Cardiac muscle cell (in vitro differentiated cells and primary cell): ENCODE measurements around the gene ZDHHC18. TPM values are rescaled to one million over a fixed set of nuclear protein-coding genes. Genes with fewer than 3 reads are reported as not detected.
"Not testable (repeated sequence)": the region's sequence is repeated elsewhere in the genome, so short reads cannot be mapped to it uniquely, and the experiment has no call there.

ENCODE experiments used
- DNase-seq, 2 donors: peaks; one replicate each; pipeline versions ENCODE4 v3.0.0 to v3.0.0-alpha.2; 2010 to 2017; ENCODE audit warnings: low read depth in 1 of 2, low spot score in 1 of 2
- H3K27ac ChIP-seq: fragments of 200-600 bp; sonication (generic); 2 replicates; pipeline ENCODE4 v1.5.1; 2016
- H3K27me3 ChIP-seq: fragments of 200-600 bp; sonication (generic); 2 replicates; pipeline ENCODE4 v1.6.0; 2016; ENCODE audit warnings: control low read depth
- H3K36me3 ChIP-seq: fragments of 200-600 bp; sonication (generic); 2 replicates; pipeline ENCODE4 v1.5.1; 2016; ENCODE audit warnings: control low read depth
- H3K4me1 ChIP-seq: fragments of 200-600 bp; sonication (generic); 2 replicates; pipeline ENCODE4 v1.8.1; 2017; ENCODE audit warnings: low read depth, mild to moderate bottlenecking, mixed run types
- H3K4me3 ChIP-seq: fragments of 200-600 bp; sonication (generic); 2 replicates; pipeline ENCODE4 v1.5.1; 2016; ENCODE audit warnings: mild to moderate bottlenecking
- H3K9me3 ChIP-seq: fragments of 200-600 bp; sonication (generic); 2 replicates; pipeline ENCODE4 v1.5.1; 2017; ENCODE audit warnings: low read depth, mild to moderate bottlenecking, control low read depth
- polyA plus RNA-seq: library from polyadenylated mRNA; unstranded; fragments of >200 nt; fragmentation: Nextera tagmentation; extraction: Ambion mirVana; gene quantifications from 2 replicates; pipeline ENCODE4 v1.2.1, GENCODE V29; 2016
- total RNA-seq: library from RNA; depleted of rRNA; stranded (reverse); fragments of >200 nt; gene quantifications from 2 replicates; pipeline ENCODE4 v1.2.3, GENCODE V29; 2016
- TF ChIP-seq, protein P1 (sequence below): IDR thresholded peaks from 2 replicates; pipeline ENCODE4 v1.5.1; 2012; ENCODE audit warnings: low read depth, mild to moderate bottlenecking, low read length

Gene ZDHHC18
- total and polyA plus RNA-seq, 2 experiments from 2014 or later: 16.1 to 16.6 TPM

DNA sequence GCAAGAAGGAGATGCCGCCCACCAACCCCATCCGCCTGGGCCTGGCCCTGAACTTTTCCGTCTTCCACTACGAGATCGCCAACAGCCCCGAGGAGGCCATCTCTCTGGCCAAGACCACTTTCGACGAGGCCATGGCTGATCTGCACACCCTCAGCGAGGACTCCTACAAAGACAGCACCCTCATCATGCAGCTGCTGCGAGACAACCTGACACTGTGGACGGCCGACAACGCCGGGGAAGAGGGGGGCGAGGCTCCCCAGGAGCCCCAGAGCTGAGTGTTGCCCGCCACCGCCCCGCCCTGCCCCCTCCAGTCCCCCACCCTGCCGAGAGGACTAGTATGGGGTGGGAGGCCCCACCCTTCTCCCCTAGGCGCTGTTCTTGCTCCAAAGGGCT is 37.2 kb downstream of the ZDHHC18 start:
- DNase-seq: no peak
- TF ChIP-seq, protein P1, sequence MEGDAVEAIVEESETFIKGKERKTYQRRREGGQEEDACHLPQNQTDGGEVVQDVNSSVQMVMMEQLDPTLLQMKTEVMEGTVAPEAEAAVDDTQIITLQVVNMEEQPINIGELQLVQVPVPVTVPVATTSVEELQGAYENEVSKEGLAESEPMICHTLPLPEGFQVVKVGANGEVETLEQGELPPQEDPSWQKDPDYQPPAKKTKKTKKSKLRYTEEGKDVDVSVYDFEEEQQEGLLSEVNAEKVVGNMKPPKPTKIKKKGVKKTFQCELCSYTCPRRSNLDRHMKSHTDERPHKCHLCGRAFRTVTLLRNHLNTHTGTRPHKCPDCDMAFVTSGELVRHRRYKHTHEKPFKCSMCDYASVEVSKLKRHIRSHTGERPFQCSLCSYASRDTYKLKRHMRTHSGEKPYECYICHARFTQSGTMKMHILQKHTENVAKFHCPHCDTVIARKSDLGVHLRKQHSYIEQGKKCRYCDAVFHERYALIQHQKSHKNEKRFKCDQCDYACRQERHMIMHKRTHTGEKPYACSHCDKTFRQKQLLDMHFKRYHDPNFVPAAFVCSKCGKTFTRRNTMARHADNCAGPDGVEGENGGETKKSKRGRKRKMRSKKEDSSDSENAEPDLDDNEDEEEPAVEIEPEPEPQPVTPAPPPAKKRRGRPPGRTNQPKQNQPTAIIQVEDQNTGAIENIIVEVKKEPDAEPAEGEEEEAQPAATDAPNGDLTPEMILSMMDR: no peak
- Histone ChIP-seq H3K9me3 (no peaks in the 10 kb centered on the region), H3K27ac (no peak overlapping the region), H3K4me3 (no peak overlapping the region), H3K27me3 (no peaks in the 10 kb centered on the region), H3K36me3 (no peaks in the 10 kb centered on the region), H3K4me1 (no peaks in the 10 kb centered on the region)

DNA sequence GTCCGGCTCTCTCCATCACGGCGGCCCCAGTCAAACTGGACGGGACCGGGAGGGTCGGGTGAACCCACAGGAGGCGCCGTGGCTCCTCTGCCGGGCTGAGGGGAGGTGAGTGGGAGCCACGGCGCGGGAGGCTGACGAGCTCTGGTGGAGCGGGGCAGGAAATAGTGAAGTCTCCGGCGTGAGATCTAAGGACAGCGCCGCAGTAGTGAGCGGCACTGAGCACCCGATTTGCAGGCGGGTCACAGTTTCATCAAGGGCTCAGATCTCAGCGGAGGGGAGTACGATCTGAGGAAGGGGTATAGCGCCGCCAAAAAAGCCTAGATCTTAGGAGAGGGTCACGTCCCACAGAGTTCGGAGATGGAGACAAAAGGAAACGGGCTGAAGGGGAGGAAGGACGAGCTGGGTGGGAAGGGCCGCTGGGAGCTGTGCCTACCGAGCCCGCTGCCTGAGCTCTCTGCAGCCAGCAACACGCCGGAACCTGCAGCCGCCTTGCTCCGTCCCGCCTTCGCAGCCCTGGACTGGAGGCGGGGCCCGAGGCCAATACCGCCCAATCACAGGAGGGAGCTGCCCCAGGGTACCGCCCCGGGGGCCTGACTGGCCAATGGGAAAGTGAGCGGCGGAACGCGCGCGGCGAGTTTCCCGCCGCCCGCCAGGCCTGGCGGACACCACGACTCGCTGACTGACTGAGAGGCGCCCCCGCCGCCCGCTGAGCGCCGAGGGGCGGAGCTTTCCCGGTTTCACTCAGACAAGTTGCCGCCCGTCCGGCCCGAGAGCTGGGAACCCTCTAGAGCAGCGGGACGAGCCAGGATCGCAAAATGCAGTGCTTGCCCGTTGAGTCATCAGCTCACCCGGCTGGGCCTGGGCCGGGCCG is 38.4 kb downstream of the ZDHHC18 start:
- Histone ChIP-seq H3K27ac (peak overlapping the region; percentile 42), H3K4me1 (no peaks in the 10 kb centered on the region), H3K36me3 (no peaks in the 10 kb centered on the region), H3K27me3 (no peaks in the 10 kb centered on the region), H3K4me3 (peak overlapping the region; percentile 50), H3K9me3 (no peaks in the 10 kb centered on the region)
- TF ChIP-seq, protein P1: peak; percentile 11
- peak; percentile 98 to 99 for DNase-seq

DNA sequence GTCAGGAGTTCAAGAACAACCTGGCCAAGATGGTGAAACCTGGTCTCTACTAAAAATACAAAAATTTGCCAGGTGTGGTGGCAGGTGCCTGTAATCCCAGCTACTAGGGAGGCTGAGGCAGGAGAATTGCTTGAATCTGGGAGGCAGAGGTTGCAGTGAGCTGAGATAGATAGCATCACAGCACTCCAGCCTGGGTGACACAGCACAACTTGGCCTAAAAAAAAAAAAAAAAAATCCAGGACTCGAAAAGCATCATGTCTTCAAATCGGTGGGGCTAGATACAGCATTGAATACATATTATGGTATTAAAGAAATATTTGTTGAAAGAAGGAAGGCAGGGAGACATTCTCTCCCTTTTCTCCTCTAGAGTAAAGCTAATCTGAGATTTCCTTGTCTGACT is 46.6 kb downstream of the ZDHHC18 start:
- H3K27ac ChIP-seq: not testable (repeated sequence)

DNA sequence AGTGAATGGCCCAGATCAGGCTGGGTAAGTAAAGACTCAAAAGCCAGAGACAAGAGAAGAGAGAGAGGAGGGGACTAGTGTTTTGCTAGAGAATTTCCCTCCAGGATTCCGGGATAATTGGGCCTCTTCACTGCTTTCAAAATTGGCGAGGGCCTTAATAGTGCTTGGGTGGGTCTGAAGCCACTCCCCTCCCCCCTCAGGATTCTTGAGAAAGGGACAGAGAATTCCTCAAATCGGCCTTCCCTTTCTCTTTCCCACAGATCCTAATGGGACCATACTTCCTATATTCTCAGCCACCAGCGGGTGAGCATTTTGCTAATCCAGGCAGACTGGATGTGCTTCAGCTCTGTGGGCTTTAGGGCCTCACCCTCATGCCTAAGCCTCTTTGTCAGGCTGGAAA is 48.4 kb downstream of the ZDHHC18 start:
- no peaks in the 10 kb centered on the region for H3K27me3 ChIP-seq
- no peak for DNase-seq
- H3K36me3 ChIP-seq: peaks cover 10% of the 10 kb centered on the region
- no peaks in the 10 kb centered on the region for H3K9me3 ChIP-seq
- TF ChIP-seq, protein P1: no peak
- no peak overlapping the region for H3K27ac ChIP-seq
- no peak overlapping the region for H3K4me3 ChIP-seq
- H3K4me1 ChIP-seq: no peaks in the 10 kb centered on the region

More for the DNA sequence above, 46.6 kb downstream of the ZDHHC18 start:
- H3K4me3 ChIP-seq, H3K4me1 ChIP-seq, H3K36me3 ChIP-seq, H3K9me3 ChIP-seq, H3K27me3 ChIP-seq, DNase-seq: not testable (repeated sequence)

DNA sequence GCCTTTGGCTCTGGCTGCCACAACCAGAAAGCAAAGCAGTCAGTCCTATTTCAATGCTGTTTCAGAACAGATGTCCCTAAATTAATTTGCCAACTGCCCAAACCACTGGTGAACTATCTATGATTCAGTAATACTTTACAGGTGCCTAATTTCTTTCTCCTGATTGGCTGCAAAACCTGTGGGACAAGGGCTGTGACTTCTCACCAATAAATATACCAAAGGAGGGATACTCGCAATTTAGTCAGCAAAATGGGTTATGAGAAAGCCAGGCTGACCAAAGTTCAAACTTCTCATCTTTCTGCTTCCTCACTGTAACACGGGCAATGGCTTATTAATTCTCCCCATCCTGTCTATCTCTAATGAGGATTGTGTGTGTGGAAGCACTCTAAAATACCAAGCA is 50.8 kb downstream of the ZDHHC18 start:
- DNase-seq: no peak
- TF ChIP-seq, protein P1: no peak
- no peaks in the 10 kb centered on the region for H3K4me1 ChIP-seq
- H3K27ac ChIP-seq: no peak overlapping the region
- no peaks in the 10 kb centered on the region for H3K27me3 ChIP-seq
- peaks cover 17% of the 10 kb centered on the region for H3K36me3 ChIP-seq
- H3K4me3 ChIP-seq: no peak overlapping the region
- no peaks in the 10 kb centered on the region for H3K9me3 ChIP-seq

DNA sequence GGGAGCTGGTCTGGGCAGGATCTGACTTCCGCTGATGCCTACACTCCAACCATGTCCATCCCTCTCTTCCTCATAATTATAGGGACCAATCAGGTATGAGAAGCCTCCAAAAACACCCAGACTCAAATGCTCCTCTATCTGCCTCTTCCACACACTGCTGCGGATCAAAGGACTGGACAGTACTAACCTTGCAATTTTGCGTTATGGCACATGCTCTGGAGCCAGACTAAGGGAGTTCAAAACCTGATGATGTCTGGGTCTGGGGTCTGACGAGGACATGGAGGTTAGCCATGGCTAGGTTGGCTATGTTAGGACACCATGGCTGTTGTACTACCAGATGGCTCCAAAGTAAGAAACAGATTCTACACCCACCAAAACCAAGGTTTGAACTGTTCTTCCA is 53.3 kb downstream of the ZDHHC18 start:
- Histone ChIP-seq H3K27ac (no peak overlapping the region), H3K27me3 (no peaks in the 10 kb centered on the region), H3K9me3 (no peaks in the 10 kb centered on the region), H3K36me3 (peaks cover 37% of the 10 kb centered on the region), H3K4me1 (no peaks in the 10 kb centered on the region), H3K4me3 (no peak overlapping the region)
- no peak for DNase-seq
- TF ChIP-seq, protein P1: no peak

DNA sequence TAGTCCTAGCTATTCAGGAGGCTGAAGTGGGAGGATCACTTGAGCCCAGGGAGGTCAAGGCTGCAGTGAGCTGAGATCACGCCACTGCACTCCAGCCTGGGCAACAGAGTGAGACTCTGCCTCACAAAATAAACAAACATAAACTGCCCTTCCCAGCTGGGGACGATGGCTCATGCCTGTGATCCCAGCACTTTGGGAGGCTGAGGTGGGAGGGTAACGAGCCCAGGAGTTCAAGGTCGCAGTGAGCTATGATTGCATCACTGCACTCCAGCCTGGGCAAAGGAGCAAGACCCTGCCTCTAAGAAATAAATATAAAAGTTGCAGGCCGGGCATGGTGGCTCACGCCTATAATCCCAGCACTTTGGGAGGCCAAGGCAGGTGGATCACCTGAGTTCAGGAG is 55.1 kb downstream of the ZDHHC18 start:
- H3K36me3 ChIP-seq: peaks cover 44% of the 10 kb centered on the region
- H3K27ac ChIP-seq, H3K9me3 ChIP-seq, DNase-seq, H3K4me1 ChIP-seq, H3K27me3 ChIP-seq, H3K4me3 ChIP-seq: not testable (repeated sequence)
